ENCODE results near the gene ELP2.
A peak's percentile ranks its signal among the peaks of the same experiment; 100 is the strongest.

ELP2 gene

GRCh38 chr18:36128907-36129299, 796 bp upstream of the ELP2 start:
- no CpG with 5 or more reads among the region's 37 CpGs for WGBS, 2 donors (ENCODE audit: extremely low coverage in 2 of 2, insufficient read length in 2 of 2, insufficient replicate concordance in 1 of 2)
- H4K91ac ChIP-seq (ENCODE audit: low read depth, low read length, poor library complexity), result no peak overlapping the region
- peaks cover 5% of the 10 kb centered on the region for H3K79me1 ChIP-seq (ENCODE audit: low read depth, low read length)
- H3K9ac ChIP-seq (ENCODE audit: low read depth, low read length, poor library complexity), result peak overlapping the region; percentile 85
- no peak overlapping the region for H2AK5ac ChIP-seq (ENCODE audit: low read depth, low read length)
- no peak overlapping the region for H4K8ac ChIP-seq (ENCODE audit: low read depth, low read length)
- peak overlapping the region; percentile 73 for H3K14ac ChIP-seq (ENCODE audit: low read length)
- no peaks in the 10 kb centered on the region for H3K27me3 ChIP-seq (ENCODE audit: control insufficient read depth in 3 of 3, insufficient read depth in 3 of 3, low read depth in 1 of 3, low read length in 3 of 3)
- peak overlapping the region; percentile 96 for H3K23ac ChIP-seq (ENCODE audit: low read depth, low read length, poor library complexity)
- H2AFZ ChIP-seq (ENCODE audit: low read length), result peak overlapping the region; percentile 100
- peaks cover 15 to 55% of the 10 kb centered on the region in 2 donors for H3K36me3 ChIP-seq (replicated peaks in 1 of 2; ENCODE audit: control insufficient read depth in 2 of 2, insufficient read depth in 2 of 2, low read length in 2 of 2)
- no peak for DNase-seq (ENCODE audit: low spot score)
- peaks cover 0 to 8% of the 10 kb centered on the region in 2 donors for H3K4me1 ChIP-seq (ENCODE audit: control insufficient read depth in 2 of 2, insufficient read depth in 1 of 2, low read depth in 1 of 2, low read length in 2 of 2)
- peak overlapping the region; percentile 91 for H2BK5ac ChIP-seq (ENCODE audit: low read length)
- H3K9me3 ChIP-seq (replicated peaks in 1 of 2; ENCODE audit: control insufficient read depth in 2 of 2, insufficient read depth in 1 of 2, low read depth in 1 of 2, low read length in 2 of 2), result no peaks in the 10 kb centered on the region
- H3K4me2 ChIP-seq (ENCODE audit: insufficient read depth, low read length, poor library complexity, severe bottlenecking), result peak overlapping the region; percentile 80
- peak overlapping the region; percentile 93 to 97 for H3K4me3 ChIP-seq (ENCODE audit: low read length in 2 of 2)
- H2BK12ac ChIP-seq (ENCODE audit: low read length), result no peak overlapping the region
- peak overlapping the region; percentile 68 for H2BK15ac ChIP-seq (ENCODE audit: low read length)
- H2BK120ac ChIP-seq (ENCODE audit: low read depth, low read length), result no peak overlapping the region
- no peak overlapping the region for H3K27ac ChIP-seq (replicated peaks; ENCODE audit: low read length)
- H3K4ac ChIP-seq (ENCODE audit: low read length), result no peak overlapping the region
- peak overlapping the region; percentile 97 for H3K18ac ChIP-seq (ENCODE audit: low read length)

GRCh38 chr18:36130039-36130831, 536 bp downstream of the ELP2 start:
- no peak overlapping the region for H4K8ac ChIP-seq (ENCODE audit: low read depth, low read length)
- peak overlapping the region; percentile 93 to 97 for H3K4me3 ChIP-seq (ENCODE audit: low read length in 2 of 2)
- H2BK15ac ChIP-seq (ENCODE audit: low read length), result no peak overlapping the region
- peak overlapping the region; percentile 92 for H3K18ac ChIP-seq (ENCODE audit: low read length)
- H3K27me3 ChIP-seq (ENCODE audit: control insufficient read depth in 3 of 3, insufficient read depth in 3 of 3, low read depth in 1 of 3, low read length in 3 of 3), result no peaks in the 10 kb centered on the region
- no peak overlapping the region for H3K4ac ChIP-seq (ENCODE audit: low read length)
- no peak overlapping the region for H2BK120ac ChIP-seq (ENCODE audit: low read depth, low read length)
- H3K14ac ChIP-seq (ENCODE audit: low read length), result peak overlapping the region; percentile 22
- H3K79me1 ChIP-seq (ENCODE audit: low read depth, low read length), result peaks cover 5% of the 10 kb centered on the region
- H3K23ac ChIP-seq (ENCODE audit: low read depth, low read length, poor library complexity), result peak overlapping the region; percentile 96
- no peak overlapping the region for H2BK12ac ChIP-seq (ENCODE audit: low read length)
- H4K91ac ChIP-seq (ENCODE audit: low read depth, low read length, poor library complexity), result no peak overlapping the region
- no CpG with 5 or more reads among the region's 30 CpGs for WGBS, 2 donors (ENCODE audit: extremely low coverage in 2 of 2, insufficient read length in 2 of 2, insufficient replicate concordance in 1 of 2)
- H3K4me1 ChIP-seq (ENCODE audit: control insufficient read depth in 2 of 2, insufficient read depth in 1 of 2, low read depth in 1 of 2, low read length in 2 of 2), result peaks cover 0 to 8% of the 10 kb centered on the region in 2 donors
- H2AFZ ChIP-seq (ENCODE audit: low read length), result peak overlapping the region; percentile 100
- H3K4me2 ChIP-seq (ENCODE audit: insufficient read depth, low read length, poor library complexity, severe bottlenecking), result peak overlapping the region; percentile 60
- H3K36me3 ChIP-seq (replicated peaks in 1 of 2; ENCODE audit: control insufficient read depth in 2 of 2, insufficient read depth in 2 of 2, low read length in 2 of 2), result peaks cover 12 to 54% of the 10 kb centered on the region in 2 donors
- peak overlapping the region; percentile 91 for H2BK5ac ChIP-seq (ENCODE audit: low read length)
- H3K27ac ChIP-seq (replicated peaks; ENCODE audit: low read length), result peak overlapping the region; percentile 34
- peak overlapping the region; percentile 94 for H3K9ac ChIP-seq (ENCODE audit: low read depth, low read length, poor library complexity)
- H2AK5ac ChIP-seq (ENCODE audit: low read depth, low read length), result peak overlapping the region; percentile 70
- H3K9me3 ChIP-seq (replicated peaks in 1 of 2; ENCODE audit: control insufficient read depth in 2 of 2, insufficient read depth in 1 of 2, low read depth in 1 of 2, low read length in 2 of 2), result no peaks in the 10 kb centered on the region
- peak; percentile 0 for DNase-seq (ENCODE audit: low spot score)

- Histone ChIP-seq H3K23ac (ENCODE audit: low read depth, low read length, poor library complexity) (no peak overlapping the region), H2BK5ac (ENCODE audit: low read length) (no peak overlapping the region), H2AK5ac (ENCODE audit: low read depth, low read length) (no peak overlapping the region), H3K27ac (replicated peaks; ENCODE audit: low read length) (no peak overlapping the region), H3K4ac (ENCODE audit: low read length) (no peak overlapping the region), H3K79me1 (ENCODE audit: low read depth, low read length) (peaks cover 5% of the 10 kb centered on the region), H3K18ac (ENCODE audit: low read length) (no peak overlapping the region), H3K4me2 (ENCODE audit: insufficient read depth, low read length, poor library complexity, severe bottlenecking) (peak overlapping the region; percentile 60), H3K27me3 (ENCODE audit: control insufficient read depth in 3 of 3, insufficient read depth in 3 of 3, low read depth in 1 of 3, low read length in 3 of 3) (no peaks in the 10 kb centered on the region), H4K8ac (ENCODE audit: low read depth, low read length) (no peak overlapping the region), H3K4me1 (ENCODE audit: control insufficient read depth in 2 of 2, insufficient read depth in 1 of 2, low read depth in 1 of 2, low read length in 2 of 2) (peaks cover 0 to 8% of the 10 kb centered on the region in 2 donors), H3K4me3 (ENCODE audit: low read length in 2 of 2) (peak overlapping the region in 1 of 2 donors; percentile 93), H3K9me3 (replicated peaks in 1 of 2; ENCODE audit: control insufficient read depth in 2 of 2, insufficient read depth in 1 of 2, low read depth in 1 of 2, low read length in 2 of 2) (no peaks in the 10 kb centered on the region), H2BK120ac (ENCODE audit: low read depth, low read length) (no peak overlapping the region), H2AFZ (ENCODE audit: low read length) (no peak overlapping the region), H2BK12ac (ENCODE audit: low read length) (no peak overlapping the region), H4K91ac (ENCODE audit: low read depth, low read length, poor library complexity) (no peak overlapping the region), H3K36me3 (replicated peaks in 1 of 2; ENCODE audit: control insufficient read depth in 2 of 2, insufficient read depth in 2 of 2, low read length in 2 of 2) (peaks cover 11 to 54% of the 10 kb centered on the region in 2 donors), H2BK15ac (ENCODE audit: low read length) (no peak overlapping the region), H3K9ac (ENCODE audit: low read depth, low read length, poor library complexity) (no peak overlapping the region), H3K14ac (ENCODE audit: low read length) (no peak overlapping the region)
- DNase-seq (ENCODE audit: low spot score), result no peak
- no CpG with 5 or more reads among the region's 26 CpGs for WGBS, 2 donors (ENCODE audit: extremely low coverage in 2 of 2, insufficient read length in 2 of 2, insufficient replicate concordance in 1 of 2)
Observed at GRCh38 chr18:36130883-36131653, 1.4 kb downstream of the ELP2 start.
